HG03097 (cell line): ENCODE data around the gene CYP46A1.

Source experiments
- ATAC-seq: cut with Tn5 transposase; IDR thresholded peaks from one replicate; pipeline ENCODE4 v1.9.1; 2021; ENCODE audit not compliant: unreplicated experiment, low FRiP score

Gene CYP46A1

DNA sequence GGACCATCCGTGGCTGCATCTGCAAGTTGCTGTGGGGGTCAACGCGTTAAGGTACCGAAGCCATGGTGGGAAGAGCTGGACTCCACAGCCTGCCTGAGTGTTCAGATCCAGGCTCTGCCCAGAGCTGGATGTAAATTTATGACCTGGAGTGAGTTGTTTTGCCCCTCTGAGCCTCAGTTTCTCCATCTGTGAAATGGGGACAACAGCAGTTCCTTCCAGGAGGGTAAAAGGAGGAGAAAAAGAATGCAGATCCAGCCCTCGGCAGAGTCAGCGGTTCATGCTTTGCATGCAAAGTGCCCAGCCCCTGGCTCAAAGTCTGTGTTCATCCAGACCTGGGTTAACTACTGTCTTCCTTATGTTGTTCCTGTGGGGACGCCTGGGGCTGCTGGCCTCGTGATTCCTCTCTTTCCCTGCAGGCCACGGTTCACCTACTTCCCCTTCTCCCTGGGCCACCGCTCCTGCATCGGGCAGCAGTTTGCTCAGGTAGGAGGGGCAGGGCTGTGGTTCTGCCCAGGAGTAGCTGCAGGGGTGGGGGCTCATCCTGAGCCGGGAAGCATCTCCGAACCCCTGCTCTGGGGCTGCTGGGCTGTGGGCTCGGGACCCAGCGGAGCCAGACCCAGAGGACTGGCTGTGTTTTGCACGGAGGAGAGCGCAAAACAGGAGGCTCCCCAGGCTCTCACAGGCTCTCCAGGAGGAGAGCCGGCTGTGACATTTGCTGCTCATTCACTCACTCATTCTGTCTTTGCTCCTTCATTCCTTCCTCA lies 41.9 kb downstream of the CYP46A1 start:
- ATAC-seq: no peak

DNA sequence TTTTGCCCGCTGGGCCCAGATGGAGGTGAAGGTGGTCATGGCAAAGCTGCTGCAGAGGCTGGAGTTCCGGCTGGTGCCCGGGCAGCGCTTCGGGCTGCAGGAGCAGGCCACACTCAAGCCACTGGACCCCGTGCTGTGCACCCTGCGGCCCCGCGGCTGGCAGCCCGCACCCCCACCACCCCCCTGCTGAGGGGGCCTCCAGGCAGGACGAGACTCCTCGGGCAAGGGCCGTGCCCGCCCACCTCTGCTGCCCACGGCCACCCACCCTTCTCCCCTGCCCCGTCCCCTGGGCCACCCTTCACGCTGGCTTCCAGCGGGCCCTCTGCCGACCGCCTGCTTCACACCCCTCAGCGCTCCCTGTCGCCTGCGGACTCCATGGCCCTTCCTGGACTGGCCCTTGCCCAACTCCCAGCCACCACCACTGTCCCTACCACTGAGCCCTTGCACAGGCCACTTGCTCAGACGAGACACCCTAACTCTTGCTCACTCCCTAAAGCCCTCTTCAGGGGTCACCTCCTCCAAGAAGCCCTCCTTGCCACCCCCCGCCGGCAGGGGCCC lies 42.5 kb downstream of the CYP46A1 start:
- no peak for ATAC-seq

DNA sequence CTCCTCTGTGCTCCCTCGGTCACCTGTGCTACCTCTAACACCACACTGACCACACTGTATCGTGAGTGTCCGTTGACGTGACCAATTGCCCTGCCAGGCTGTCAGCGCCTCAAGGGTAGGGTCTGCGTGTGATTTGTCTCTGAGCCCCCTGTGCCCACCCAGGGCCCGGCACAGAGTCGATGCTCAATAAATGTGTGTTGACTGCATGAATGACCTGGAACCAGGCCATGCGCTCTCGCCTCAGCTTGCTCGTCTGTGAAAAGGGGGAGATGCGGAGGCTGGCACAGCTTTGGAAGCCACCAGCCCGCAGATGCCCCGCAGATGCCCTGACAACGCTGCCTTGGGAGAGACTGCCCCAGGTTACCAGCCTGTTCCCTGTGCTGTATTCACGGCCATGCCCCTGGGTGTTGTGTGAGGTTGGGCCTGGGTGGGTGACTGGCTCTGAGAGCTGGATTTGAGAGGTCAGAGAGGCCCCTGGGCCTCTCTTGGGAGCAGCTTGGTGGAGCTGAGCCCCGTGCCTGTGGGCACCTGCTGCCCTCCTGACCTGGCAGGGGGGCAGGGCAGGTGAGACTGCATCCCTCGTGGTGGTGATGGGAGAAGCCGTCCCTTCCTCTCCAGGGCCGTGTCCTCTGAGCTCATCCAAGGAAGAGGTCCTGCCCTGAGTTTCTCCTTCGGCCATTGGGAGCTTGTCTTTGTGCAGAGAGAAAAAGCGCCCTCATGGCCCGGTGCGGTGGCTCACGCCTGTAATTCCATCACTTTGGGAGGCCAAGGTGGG lies 43.2 kb downstream of the CYP46A1 start:
- no peak for ATAC-seq

DNA sequence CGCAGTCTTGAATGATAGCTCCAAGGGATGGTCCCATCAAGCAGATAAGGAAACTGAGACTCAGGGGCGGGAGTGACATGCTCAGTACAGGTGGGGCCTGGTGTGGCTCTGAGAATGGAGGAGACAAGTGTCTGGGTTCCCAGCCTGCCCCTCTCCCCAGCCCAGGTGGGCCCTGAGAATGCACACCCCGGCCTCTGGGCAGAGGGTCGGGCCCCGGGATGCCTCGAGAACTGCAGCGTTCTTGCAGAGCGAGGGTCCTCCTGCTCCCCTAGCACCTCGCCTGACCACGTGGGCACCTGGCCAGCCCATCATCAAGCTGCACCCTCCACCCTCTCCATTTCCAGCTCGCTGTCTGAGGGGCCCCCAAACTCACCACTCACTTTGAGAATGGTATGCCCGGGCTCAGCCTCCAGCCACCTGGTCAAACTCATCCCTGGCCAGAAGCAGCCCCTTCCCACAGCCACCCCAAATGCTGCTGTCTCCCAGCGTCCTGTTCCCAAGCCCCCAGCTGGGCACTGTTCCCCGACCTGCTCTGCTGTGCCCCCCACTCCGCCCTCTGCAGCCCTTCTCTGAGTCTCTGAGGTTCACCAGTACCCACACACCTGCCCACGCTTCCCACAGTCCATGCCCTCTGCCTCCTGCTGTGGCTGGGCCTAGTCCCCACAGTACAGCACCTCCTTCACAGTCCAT lies 44.3 kb downstream of the CYP46A1 start:
- ATAC-seq: no peak

DNA sequence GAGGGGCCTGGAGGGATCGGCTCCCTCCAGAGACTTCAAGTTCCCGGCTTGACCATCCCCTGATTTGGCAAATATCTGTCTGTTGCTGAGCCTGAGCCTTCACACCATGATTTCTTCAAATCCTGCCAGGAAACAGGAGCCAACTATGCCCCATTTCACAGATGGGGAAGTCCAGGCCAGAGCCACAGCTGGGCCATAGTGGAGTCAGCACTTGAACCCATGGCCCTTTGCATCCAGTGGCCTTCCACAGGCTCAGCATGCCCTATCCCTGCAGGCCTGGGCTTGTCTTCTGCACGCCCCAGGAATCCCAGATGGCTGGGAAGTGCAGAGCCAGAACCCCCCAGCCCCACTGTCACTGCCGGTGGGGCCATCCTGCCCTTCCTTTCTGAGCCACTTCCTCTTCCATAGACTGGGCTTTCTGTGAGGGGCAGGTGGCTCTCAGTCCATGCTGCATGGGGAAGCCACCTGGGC lies 44.9 kb downstream of the CYP46A1 start:
- ATAC-seq: no peak

DNA sequence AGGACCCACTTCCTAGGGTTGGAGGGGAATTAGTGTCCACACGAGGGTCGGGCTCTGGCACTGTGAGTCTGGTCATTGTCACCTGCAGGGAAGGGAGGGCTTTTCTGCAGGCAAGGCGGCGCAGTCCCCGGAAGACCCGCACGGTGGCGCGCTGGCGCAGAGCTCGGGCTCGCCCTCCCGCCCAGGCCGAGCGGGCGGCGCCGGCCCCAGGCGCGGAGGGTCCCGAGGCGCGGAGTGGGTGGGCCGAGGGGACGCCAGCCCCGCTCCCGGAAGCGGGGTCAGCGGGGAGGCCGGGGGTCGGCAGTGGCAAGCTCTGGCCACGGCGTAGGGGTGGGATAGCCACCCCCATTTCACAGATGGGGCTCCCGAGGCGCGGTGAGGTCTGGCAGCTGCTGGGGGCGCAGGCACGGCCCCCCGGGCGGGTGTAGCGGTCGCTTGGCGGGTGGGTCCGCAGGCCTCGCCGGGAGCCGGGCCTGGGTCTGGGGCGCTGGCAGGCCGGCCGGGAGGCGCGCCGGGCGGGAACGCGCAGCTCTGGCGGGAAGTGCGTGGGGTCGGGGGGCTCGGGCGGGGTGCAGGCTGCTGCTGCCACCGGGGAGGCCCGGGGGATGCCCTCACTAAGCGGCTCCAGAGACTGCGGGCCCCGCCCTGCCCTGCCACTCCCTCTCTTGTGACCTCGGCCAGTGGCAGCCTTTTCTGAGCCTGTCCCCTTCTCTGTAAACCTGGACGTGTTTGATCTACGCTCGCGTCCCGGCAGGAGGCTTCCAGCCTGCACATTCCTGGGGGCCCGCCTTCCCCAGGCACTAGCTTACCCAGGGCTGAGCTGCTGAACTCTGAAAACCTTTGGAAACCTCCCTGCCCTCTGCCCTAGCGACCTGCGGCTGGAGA lies 46.1 kb downstream of the CYP46A1 start:
- ATAC-seq: peak; percentile 69

DNA sequence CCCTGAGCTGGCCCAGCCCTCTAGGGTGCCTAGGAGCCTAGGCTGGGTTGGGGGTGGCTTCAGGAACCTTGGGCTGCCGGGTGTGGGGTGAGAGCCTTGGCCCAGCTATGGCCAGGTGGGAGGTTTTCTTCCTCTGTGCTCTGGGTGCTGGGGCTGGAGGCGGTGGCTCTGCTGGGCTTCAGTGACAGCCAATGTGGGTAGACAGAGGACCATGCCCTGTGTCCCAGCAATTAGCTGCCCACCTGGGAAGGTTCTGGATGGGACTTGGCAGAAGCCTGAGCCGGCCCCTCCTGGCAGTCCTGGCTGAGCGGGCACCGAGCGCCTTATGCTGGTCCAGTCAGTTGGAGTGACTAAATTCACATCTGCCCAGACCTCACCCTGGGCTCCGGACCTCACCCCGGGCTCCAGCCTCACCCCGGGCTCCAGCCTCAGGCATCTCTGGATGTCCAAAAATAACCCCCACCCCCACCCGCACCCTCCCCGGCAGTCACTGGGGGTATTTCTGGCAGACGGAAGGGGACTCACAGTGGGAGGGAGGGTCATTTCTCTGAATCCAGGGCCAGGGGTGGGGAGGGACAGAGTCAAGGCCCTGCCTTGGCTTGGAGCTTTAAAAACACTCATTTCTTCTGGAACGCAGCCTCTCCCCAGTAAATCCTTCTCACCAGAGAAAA lies 46.9 kb downstream of the CYP46A1 start:
- ATAC-seq: no peak

DNA sequence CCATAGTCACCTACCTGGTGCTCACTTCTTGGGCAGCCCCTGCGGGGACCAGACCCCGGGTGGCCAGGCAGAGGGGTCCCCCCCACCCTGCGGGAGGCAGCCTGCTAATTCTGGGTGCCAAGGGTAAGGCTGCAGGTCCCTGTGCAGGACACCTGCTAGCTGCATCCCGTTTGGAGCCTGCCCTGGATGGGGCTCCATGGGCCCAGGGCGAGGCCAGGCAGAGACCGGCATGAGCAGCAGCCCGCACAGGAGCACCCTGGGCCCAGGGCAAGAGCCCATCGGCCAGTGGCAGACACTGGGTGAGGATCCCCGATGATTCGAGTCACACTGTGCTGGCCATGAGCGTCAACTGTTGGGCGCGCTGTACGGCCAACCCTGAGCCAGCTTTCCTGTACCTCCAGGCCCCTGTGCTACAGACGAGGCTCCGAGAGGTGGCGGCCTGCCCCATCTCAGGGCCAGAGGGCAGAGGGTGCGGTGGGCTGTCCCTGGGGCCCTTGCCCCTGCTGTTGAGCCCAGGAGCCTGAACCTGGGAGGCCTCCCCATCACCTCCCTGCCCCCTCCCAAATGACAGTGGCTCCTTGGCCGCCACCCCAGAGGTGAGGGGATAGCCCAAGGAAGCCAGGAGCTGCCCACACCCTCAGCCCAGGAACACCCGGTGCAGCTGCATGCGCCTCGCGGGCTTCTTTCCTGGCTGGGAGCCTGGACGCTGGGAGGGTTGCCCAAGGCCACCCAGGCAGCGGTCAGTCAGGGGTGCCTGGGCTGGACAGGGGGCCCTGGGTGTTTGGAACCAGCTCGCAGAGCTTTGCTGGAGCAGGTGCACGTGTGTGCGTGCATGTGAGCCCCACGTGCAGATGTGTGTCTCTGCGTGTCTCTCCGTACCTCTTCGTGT lies 47.7 kb downstream of the CYP46A1 start:
- no peak for ATAC-seq

DNA sequence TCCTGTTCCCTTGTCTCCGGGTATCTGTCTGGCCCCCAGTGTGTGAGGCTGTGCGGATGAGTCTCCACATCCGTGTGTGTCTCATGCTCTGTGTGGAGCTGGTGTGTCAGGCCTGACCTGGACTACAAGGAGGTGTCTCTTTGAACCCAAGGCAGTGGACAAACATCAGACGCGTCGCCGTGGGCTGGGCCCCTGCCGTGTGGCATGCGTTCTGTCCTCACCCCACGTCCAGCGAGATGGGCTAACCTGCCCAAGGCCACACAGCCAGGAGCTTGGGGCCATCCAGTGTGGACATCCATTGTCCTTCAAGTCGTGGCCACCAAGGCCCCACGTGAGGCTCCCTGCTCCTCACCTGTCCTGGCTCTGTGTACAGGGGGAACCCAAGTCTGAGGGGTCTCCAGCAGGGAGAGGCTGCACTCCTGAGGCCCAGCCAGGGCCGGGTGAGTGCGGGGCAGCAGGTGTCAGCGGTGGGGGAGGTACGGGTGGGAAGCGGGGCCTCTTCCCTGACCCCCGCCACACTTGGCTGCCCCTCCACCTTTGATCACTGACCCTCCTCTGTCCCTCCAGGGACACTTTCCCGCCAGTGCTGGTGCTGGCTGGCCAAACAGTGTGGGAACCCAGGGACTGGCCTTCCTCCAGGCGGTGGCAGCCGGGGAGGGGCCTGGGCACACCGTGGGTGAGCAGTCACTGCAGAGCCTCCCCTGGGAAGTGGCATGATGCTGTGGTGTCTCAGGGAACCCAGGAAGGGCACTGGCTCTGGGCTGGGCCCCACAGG lies 48.5 kb downstream of the CYP46A1 start:
- no peak for ATAC-seq

DNA sequence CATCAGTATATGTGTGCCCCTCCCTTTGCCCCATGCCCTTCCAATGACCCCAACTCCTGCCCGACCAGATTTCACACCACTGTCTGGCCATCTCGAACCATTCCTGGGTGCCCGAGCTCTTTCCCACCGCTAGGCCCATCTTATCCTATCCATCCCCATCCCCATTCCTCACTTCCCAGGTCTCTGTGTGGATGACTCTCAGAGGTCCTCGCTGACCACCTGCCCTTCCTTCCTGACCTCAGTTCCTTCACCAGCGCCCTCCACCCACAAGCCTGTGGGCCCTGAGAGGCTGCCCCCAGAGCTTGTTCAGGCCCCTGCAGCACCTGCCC lies 49.1 kb downstream of the CYP46A1 start:
- no peak for ATAC-seq

DNA sequence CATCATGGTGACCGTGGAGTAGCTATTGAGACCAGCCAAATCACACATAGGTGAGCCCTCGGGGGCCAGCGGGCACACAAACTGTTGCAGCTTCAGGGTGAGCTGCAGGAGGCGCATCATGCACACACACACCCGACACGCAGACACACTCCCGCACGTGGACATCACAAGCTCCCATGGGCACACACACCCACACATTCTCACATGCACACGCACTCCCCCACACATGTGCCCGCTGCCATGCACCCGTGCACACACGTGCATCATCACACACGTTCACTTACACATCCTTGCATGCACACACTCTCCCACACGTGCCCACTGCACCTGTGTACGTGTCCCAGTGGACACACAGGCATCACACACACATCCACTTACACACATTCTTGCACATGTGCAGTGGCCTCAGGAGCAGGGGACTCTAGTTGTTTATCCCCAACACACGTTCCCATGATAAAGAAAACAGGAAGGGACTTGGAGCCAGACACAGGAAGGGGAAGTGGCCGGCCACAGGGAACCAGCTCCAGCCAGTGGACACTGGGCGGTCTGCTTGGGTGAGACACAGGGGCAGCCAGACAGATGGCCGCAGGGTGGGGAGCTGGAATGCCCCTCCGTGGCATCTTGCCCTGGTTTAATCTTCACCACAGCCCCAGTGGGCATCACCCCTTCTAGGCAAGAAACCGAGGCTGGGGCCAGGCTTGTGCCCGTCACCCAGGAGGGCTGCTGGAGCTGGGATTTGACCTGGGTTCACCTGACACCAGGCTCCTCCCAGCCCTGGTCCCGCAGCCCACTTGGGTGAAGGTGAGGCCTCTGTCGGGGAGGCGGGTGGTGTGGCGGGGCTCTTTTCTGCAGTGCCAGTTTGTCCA lies 49.7 kb downstream of the CYP46A1 start:
- no peak for ATAC-seq

DNA sequence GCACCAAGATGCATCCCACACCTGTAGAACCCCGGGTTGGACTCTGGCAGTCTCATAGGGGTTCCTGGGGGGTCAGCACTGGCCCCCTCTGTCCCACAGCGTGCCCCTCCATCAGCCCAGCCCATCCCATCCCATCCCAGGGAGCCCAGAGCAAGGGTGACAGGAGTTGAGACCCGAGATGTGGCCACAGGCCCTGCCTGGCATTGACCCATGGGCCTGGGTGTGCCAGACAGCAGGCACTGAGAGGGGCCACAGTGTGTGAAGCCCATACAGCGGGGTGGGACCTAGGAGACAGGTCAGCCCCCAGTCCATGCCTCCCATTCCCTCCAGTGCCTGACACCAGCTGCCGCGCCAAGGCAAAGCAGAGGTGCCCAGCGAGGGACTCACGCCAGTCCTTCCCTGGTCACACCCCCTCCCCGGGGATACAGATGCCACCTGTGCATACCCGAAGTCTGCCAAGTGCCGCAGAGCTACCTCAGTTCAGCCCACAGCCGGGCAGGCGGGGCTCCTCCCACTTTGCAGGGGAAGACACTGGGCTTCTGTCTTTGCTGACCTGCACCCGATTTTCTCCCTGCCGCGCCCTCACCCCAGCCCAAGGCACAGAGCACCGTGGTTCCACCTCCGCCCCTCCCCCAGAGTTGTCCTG lies 50.4 kb downstream of the CYP46A1 start:
- ATAC-seq: no peak

DNA sequence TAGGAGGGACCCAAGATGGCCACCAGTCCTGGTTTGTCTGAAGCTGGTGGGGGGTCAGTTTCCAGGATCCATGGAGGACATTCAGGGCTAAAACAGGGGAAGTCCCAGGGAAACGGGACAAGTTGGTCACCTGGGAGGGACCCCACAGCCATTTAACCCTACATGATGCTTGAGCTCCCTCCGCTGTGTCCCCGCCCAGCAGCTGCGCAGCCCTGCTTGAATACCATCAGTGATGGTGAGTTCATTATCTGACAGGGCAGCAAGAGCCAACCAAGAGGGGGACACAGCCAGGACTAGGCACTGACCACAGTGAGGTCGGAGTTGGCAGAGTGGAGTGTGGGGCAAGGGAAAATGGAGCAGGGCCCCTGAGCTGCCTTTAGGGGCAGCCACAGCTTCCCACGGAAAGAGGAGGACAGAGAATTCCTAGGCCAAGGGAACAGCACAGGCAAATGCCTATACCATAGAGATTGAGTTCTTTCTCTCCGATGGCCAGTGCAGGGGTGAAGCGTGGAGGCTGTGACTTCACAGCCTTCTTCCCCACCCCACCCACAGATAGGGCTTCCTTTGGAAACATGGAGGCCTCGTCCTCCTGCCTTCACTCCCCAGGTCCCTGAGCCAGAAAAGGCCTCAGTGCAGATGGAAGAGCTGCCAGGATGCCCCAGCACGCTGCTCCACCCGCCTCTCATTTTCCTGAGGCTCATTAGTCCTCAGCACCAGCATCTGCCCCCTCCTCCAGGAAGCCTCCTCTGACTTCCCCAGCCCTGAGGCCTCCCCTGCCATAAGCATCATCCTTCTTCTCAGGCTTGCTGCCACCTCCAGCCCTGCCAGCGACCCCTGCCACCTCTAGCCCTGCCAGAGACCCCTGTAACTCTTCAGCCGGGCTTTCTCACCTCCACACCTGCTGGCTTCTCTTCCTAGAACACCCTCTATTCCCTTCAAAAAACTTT lies 51.4 kb downstream of the CYP46A1 start:
- no peak for ATAC-seq

DNA sequence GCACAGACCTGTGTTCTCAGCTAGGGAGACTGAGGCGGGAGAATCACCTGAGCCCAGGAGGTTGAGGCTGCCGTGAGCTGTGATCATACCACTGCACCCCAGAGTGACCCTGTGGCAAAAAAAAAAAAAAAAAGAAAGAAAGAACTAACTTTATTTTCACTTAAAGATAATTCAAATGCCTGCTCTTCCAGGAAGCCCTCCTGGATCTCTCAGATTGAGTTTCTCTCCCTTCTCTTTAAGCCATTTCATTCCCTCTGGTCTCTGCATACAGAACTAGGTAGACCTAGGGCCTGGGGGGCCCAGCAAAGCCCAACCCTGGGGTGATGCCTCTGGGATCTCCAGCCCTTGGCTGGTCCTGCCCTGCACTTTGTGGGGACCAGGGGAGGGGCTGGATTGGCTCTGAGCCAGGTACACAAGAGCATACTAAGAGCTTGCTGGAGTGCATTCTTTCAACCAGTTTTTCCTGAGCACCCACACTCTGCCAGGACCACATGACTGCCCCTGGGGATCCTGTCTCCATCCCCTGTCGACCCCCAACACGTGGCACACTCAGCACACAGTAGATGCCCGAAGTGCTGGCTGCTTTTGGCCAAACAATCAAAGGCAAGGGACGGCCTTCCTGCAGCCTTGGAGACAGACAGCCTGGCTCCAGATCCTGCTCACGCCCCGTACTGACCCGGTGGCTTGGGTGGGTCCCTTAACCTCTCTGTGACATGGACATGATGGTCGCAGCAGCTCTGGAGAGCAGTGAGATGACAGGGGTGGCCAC lies 52.7 kb downstream of the CYP46A1 start:
- ATAC-seq: no peak

DNA sequence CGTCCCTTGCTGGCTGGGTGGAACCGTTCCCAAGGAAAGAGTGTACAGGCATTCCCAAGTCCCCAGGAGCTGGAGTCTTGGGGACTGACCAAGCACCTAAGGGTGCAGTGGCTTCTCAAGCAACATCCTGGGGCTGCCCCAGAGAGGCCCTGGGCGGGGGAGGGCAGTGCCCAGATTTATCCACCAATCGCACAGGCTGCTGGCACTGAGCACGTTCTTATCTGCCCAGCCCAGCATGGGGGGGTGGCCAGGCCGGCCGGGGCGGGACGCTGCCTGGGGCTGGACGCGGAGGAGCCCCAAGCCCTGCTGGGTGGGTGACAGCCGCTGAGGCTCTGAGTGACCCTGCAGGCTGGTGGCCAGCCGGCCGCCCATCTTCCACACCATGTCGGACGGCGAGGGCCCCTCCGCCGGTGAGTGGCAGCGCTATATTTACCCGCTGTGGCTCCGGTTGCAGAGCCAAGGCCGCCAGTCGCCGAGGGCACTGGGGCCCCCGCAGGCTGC lies 53.4 kb downstream of the CYP46A1 start:
- no peak for ATAC-seq
